Fibroblast of lung (primary cell): ENCODE results near the gene ALG8. TPM values are rescaled to one million over a fixed set of nuclear protein-coding genes. Genes with fewer than 3 reads are reported as not detected.

ENCODE experiments used
- DNase-seq, 2 donors: peaks; one replicate each; pipeline versions ENCODE4 v3.0.0 to v3.0.0-alpha.2; 2010; ENCODE audit warnings: low read depth in 2 of 2
- H2AFZ ChIP-seq: 2 replicates; pipeline ENCODE4 v1.5.1; 2012; ENCODE audit warnings: low read length, control low read depth, inconsistent platforms
- H3K27ac ChIP-seq: 2 replicates; pipeline ENCODE4 v1.5.1; 2011; ENCODE audit warnings: low read length, control low read depth; ENCODE audit not compliant: insufficient read depth
- H3K27me3 ChIP-seq: 2 replicates; pipeline ENCODE4 v1.5.1; 2011; ENCODE audit warnings: mild to moderate bottlenecking, low read length; ENCODE audit not compliant: control insufficient read depth, insufficient read depth
- H3K36me3 ChIP-seq: 2 replicates; pipeline ENCODE4 v1.5.1; 2011; ENCODE audit warnings: low read length; ENCODE audit not compliant: control insufficient read depth, insufficient read depth
- H3K4me1 ChIP-seq: 2 replicates; pipeline ENCODE4 v1.5.1; 2011; ENCODE audit warnings: low read length; ENCODE audit not compliant: control insufficient read depth, insufficient read depth; ENCODE audit errors: extremely low read depth
- H3K4me2 ChIP-seq: 2 replicates; pipeline ENCODE4 v1.5.1; 2011; ENCODE audit warnings: low read length, control low read depth; ENCODE audit not compliant: insufficient read depth; ENCODE audit errors: extremely low read depth
- H3K4me3 ChIP-seq, 4 experiments: fragments of 200-600 bp in 1 of 4; sonication (generic) in 1 of 4; replicated peaks in 1 of 4; 2 replicates each; pipeline ENCODE4 v1.5.1; 2011 to 2016; ENCODE audit warnings: low read length in 4 of 4, low read depth in 3 of 4, mild to moderate bottlenecking in 3 of 4, control low read depth in 2 of 4, inconsistent platforms in 1 of 4, mixed read lengths in 1 of 4; ENCODE audit not compliant: insufficient read depth in 1 of 4; ENCODE audit errors: control extremely low read depth in 1 of 4
- H3K79me2 ChIP-seq: 2 replicates; pipeline ENCODE4 v1.5.1; 2012; ENCODE audit warnings: mild to moderate bottlenecking, low read length, inconsistent platforms; ENCODE audit not compliant: control insufficient read depth, insufficient read depth
- H3K9ac ChIP-seq: 2 replicates; pipeline ENCODE4 v1.5.1; 2011; ENCODE audit warnings: mild to moderate bottlenecking, low read length, control low read depth; ENCODE audit not compliant: insufficient read depth
- H3K9me3 ChIP-seq: 2 replicates; pipeline ENCODE4 v1.5.1; 2012; ENCODE audit warnings: low read depth, low read length; ENCODE audit not compliant: control insufficient read depth, insufficient read depth
- H4K20me1 ChIP-seq: 2 replicates; pipeline ENCODE4 v1.5.1; 2011; ENCODE audit warnings: low read length; ENCODE audit not compliant: control insufficient read depth, insufficient read depth; ENCODE audit errors: extremely low read depth
- EZH2 ChIP-seq: IDR thresholded peaks from 2 replicates; pipeline ENCODE4 v1.5.1; 2012; ENCODE audit warnings: low read length, control low read depth, mild to moderate bottlenecking; ENCODE audit errors: missing control alignments
- polyA plus RNA-seq, 2 donors: library from polyadenylated mRNA; depleted of rRNA in 1 of 2; stranded (reverse) in 1 of 2; unstranded in 1 of 2; fragments of >200 nt; gene quantifications; 2 replicates each; pipeline ENCODE4 v1.2.1, GENCODE V29; 2011 to 2012; ENCODE audit warnings: missing spikeins in 1 of 2
- total RNA-seq: library from RNA; depleted of rRNA; stranded (reverse); fragments of >200 nt; gene quantifications from 2 replicates; pipeline ENCODE4 v1.2.1, GENCODE V29; 2014
- TF ChIP-seq, protein P1 (sequence below), 2 donors: IDR thresholded peaks in 1 of 2; conservative IDR thresholded peaks in 1 of 2; 1 replicate in 1 of 2; 2 replicates in 1 of 2; pipeline ENCODE4 v1.5.1; 2011 to 2012; ENCODE audit warnings: low read length in 2 of 2, control low read depth in 1 of 2, inconsistent platforms in 1 of 2, low read depth in 1 of 2, mild to moderate bottlenecking in 1 of 2

Gene ALG8
- total and polyA plus RNA-seq, 2 donors (not counting 1 experiment from before 2014, with no cell fraction given): 33.7 to 49.6 TPM

DNA sequence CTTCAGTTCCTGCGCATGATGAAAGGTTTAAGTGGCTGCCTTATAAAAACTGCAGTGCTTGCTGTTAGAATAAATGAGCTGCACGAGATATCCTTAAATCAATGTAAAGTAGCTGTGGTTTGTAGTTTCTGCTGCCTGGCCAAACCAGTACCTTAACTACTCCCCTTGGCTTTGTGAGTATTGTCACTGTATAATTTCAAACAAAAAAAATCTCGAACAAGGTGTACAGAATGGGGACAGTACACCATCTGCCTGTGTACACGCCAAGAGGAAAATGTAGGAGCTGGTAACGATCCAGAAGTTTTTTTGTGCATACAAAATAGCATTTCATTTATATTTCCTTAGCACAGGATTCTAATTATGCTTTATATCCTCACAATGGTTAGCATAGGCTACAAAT, 39.2 kb downstream of the ALG8 start:
- TF ChIP-seq, protein P1, sequence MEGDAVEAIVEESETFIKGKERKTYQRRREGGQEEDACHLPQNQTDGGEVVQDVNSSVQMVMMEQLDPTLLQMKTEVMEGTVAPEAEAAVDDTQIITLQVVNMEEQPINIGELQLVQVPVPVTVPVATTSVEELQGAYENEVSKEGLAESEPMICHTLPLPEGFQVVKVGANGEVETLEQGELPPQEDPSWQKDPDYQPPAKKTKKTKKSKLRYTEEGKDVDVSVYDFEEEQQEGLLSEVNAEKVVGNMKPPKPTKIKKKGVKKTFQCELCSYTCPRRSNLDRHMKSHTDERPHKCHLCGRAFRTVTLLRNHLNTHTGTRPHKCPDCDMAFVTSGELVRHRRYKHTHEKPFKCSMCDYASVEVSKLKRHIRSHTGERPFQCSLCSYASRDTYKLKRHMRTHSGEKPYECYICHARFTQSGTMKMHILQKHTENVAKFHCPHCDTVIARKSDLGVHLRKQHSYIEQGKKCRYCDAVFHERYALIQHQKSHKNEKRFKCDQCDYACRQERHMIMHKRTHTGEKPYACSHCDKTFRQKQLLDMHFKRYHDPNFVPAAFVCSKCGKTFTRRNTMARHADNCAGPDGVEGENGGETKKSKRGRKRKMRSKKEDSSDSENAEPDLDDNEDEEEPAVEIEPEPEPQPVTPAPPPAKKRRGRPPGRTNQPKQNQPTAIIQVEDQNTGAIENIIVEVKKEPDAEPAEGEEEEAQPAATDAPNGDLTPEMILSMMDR (conservative IDR thresholded peaks at IDR 0.05 in 1 of 2, IDR thresholded peaks at IDR 0.05 in 1 of 2; ENCODE audit: low read depth in 1 of 2, low read length in 2 of 2): no peak
- no peak for TF ChIP-seq EZH2
- Histone ChIP-seq H3K4me1 (no peaks in the 10 kb centered on the region), H3K27ac (no peak overlapping the region), H3K4me2 (no peak overlapping the region), H4K20me1 (no peaks in the 10 kb centered on the region), H3K9ac (no peak overlapping the region), H3K79me2 (no peaks in the 10 kb centered on the region), H3K36me3 (peaks cover 5% of the 10 kb centered on the region), H2AFZ (no peak overlapping the region), H3K9me3 (no peaks in the 10 kb centered on the region), H3K27me3 (no peaks in the 10 kb centered on the region), H3K4me3 (no peak overlapping the region)
- DNase-seq: no peak

DNA sequence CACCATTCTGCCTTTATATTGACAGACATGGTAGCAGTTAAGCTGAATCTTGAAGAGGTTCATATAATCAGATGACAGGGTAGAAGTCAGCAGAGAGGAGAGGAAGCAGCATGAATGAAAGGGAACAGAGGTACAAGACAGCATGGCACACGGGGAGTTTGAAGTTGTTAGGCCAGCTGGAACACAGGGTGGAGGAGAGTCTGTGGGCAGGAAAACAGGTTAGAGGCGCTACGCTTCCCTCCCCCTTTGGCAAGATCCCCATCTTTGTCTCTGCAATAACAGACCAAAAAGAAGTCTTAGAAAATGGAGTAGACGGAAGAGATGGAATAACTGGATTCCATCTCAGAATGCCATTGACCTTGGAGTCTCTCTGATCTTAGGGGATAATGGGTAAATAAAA, 39.8 kb downstream of the ALG8 start:
- Histone ChIP-seq H2AFZ (no peak overlapping the region), H3K27ac (no peak overlapping the region), H3K4me3 (no peak overlapping the region), H4K20me1 (no peaks in the 10 kb centered on the region), H3K9ac (no peak overlapping the region), H3K9me3 (no peaks in the 10 kb centered on the region), H3K4me2 (no peak overlapping the region), H3K4me1 (no peaks in the 10 kb centered on the region), H3K79me2 (no peaks in the 10 kb centered on the region), H3K27me3 (no peaks in the 10 kb centered on the region), H3K36me3 (peaks cover 5% of the 10 kb centered on the region)
- no peak for TF ChIP-seq EZH2
- TF ChIP-seq, protein P1 (conservative IDR thresholded peaks at IDR 0.05 in 1 of 2, IDR thresholded peaks at IDR 0.05 in 1 of 2; ENCODE audit: low read depth in 1 of 2, low read length in 2 of 2): no peak
- DNase-seq: no peak

DNA sequence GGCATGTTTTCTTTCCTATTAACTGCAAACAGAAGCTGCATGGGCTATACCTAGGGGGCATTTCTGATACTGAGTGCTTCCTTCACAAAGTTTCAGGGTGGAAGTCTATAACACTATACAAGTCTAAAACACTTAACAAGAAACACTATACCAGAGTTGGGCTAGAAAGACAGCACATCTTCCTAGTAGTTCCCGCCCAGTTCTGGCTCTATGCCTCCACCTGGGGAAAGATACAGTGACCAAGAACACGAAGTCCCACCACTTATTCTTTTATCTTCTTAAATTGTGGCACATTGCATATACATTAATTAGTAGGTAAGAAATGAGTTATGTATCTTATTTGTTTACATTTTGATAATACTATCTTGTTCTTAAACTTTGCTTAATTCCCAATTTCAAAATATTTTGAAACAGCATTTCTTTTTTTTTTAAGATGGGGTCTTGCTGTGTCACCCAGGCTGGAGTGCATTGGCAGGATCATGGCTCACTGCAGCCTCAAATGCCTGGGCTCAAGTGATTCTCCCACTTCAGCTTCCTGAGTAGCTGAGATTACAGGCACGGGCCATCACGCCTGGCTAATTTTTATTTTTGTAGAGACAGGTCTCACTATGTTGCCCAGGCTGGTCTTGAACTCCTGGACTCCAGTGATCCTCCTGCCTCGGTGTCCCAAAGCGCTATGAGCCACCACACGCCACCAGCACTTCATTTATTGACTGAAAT, 41.6 kb downstream of the ALG8 start:
- no peaks in the 10 kb centered on the region for H3K9me3 ChIP-seq
- no peak overlapping the region for H2AFZ ChIP-seq
- no peak overlapping the region for H3K4me3 ChIP-seq
- H4K20me1 ChIP-seq: no peaks in the 10 kb centered on the region
- peaks cover 5% of the 10 kb centered on the region for H3K36me3 ChIP-seq
- no peaks in the 10 kb centered on the region for H3K4me1 ChIP-seq
- no peak overlapping the region for H3K27ac ChIP-seq
- H3K9ac ChIP-seq: no peak overlapping the region
- DNase-seq: no peak
- no peak overlapping the region for H3K4me2 ChIP-seq
- no peaks in the 10 kb centered on the region for H3K27me3 ChIP-seq
- H3K79me2 ChIP-seq: no peaks in the 10 kb centered on the region
- TF ChIP-seq EZH2: no peak
- TF ChIP-seq, protein P1 (conservative IDR thresholded peaks at IDR 0.05 in 1 of 2, IDR thresholded peaks at IDR 0.05 in 1 of 2; ENCODE audit: low read depth in 1 of 2, low read length in 2 of 2): no peak
